OCI-LY1 (cell line): Measurements from ENCODE around the gene LIPM.

Source experiments
- H2AFZ ChIP-seq: fragments of 200-600 bp; sonication (generic), shearing (Covaris generic); 2 replicates; pipeline ENCODE4 v1.6.0; 2014; ENCODE audit warnings: antibody characterized with exemption, mild to moderate bottlenecking, low read length
- H3F3A ChIP-seq: fragments of 200-600 bp; sonication (generic), shearing (Covaris generic); 2 replicates; pipeline ENCODE4 v1.6.0; 2014; ENCODE audit warnings: mild to moderate bottlenecking, antibody characterized with exemption, low read length, moderate library complexity; ENCODE audit not compliant: insufficient read depth
- H3K27ac ChIP-seq: fragments of 200-600 bp; sonication (generic); 2 replicates; pipeline ENCODE4 v1.5.1; 2014; ENCODE audit warnings: low read length, mixed run types, mild to moderate bottlenecking, low read depth; ENCODE audit not compliant: poor library complexity, severe bottlenecking
- H3K27me3 ChIP-seq: fragments of 200-600 bp; sonication (generic); 2 replicates; pipeline ENCODE4 v1.6.0; 2014; ENCODE audit warnings: antibody characterized with exemption, mild to moderate bottlenecking, low read length, moderate library complexity; ENCODE audit not compliant: insufficient read depth
- H3K36me3 ChIP-seq: fragments of 200-600 bp; sonication (generic); 2 replicates; pipeline ENCODE4 v1.6.1; 2014; ENCODE audit warnings: mild to moderate bottlenecking, antibody characterized with exemption, low read length, moderate library complexity, mixed read lengths; ENCODE audit not compliant: insufficient read depth
- H3K4me1 ChIP-seq: fragments of 200-600 bp; sonication (generic); 2 replicates; pipeline ENCODE4 v1.5.1; 2014; ENCODE audit warnings: mild to moderate bottlenecking, low read length, moderate library complexity; ENCODE audit not compliant: insufficient read depth, severe bottlenecking
- H3K4me2 ChIP-seq: fragments of 200-600 bp; sonication (generic), shearing (Covaris generic); 2 replicates; pipeline ENCODE4 v1.6.1; 2014; ENCODE audit warnings: low read length
- H3K4me3 ChIP-seq: fragments of 200-600 bp; sonication (generic); 2 replicates; pipeline ENCODE4 v1.5.1; 2014; ENCODE audit warnings: low read length, low read depth, mild to moderate bottlenecking, mixed read lengths; ENCODE audit not compliant: poor library complexity, severe bottlenecking
- H3K79me2 ChIP-seq: fragments of 200-600 bp; shearing (Covaris generic); 2 replicates; pipeline ENCODE4 v1.6.1; 2016; ENCODE audit warnings: mixed run types, low read length, mixed read lengths; ENCODE audit not compliant: insufficient read depth
- H3K9ac ChIP-seq: fragments of 200-600 bp; sonication (generic), shearing (Covaris generic); 2 replicates; pipeline ENCODE4 v1.6.1; 2014; ENCODE audit warnings: mild to moderate bottlenecking, low read length, mixed read lengths
- H3K9me2 ChIP-seq: fragments of 200-600 bp; sonication (generic), shearing (Covaris generic); 2 replicates; pipeline ENCODE4 v1.6.1; 2014; ENCODE audit warnings: low read depth, mild to moderate bottlenecking, low read length, mixed read lengths
- H3K9me3 ChIP-seq: fragments of 200-600 bp; shearing (Covaris generic); 2 replicates; pipeline ENCODE4 v1.6.1; 2014; ENCODE audit warnings: low read length, mixed read lengths
- H4K20me1 ChIP-seq: fragments of 200-600 bp; sonication (generic), shearing (Covaris generic); 2 replicates; pipeline ENCODE4 v1.6.0; 2016; ENCODE audit warnings: mild to moderate bottlenecking, low read length; ENCODE audit not compliant: insufficient read depth
- EZH2 ChIP-seq: fragments of 200-600 bp; sonication (generic), shearing (Covaris generic); IDR thresholded peaks from 2 replicates; pipeline ENCODE4 v1.8.0; 2017; ENCODE audit warnings: borderline replicate concordance, mixed run types, mild to moderate bottlenecking, antibody characterized with exemption, low read length, moderate library complexity, mixed read lengths
- TF ChIP-seq, protein P1 (sequence below): fragments of 200-600 bp; sonication (generic), shearing (Covaris generic); IDR thresholded peaks from 2 replicates; pipeline ENCODE4 v1.5.1; 2017; ENCODE audit warnings: mild to moderate bottlenecking, antibody characterized with exemption, low read length, moderate library complexity, mixed read lengths

LIPM gene

DNA sequence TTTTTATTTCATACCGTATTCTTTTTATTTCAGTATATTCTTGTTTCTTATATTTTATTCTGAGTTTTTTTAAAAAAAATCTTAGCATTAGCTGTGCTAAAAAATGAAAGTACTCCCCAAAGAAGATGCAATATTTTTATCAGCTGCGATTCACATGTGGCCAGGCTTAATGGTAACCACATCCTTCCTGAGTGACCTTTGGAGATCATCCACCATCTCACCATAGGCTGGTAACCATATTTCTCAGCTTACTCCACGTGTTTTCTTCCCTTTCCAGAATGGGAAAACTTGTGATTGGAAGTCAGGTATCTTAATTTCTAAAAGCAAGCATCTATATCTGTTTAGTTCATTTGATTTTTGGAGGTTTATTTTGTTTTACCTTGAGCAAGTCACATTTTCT, 18.8 kb upstream of the LIPM start:
- Histone ChIP-seq H2AFZ (no peak overlapping the region), H3K36me3 (no peaks in the 10 kb centered on the region), H3K4me1 (no peaks in the 10 kb centered on the region), H4K20me1 (no peaks in the 10 kb centered on the region), H3K27ac (no peak overlapping the region), H3K79me2 (no peaks in the 10 kb centered on the region), H3K4me2 (no peak overlapping the region), H3K9me2 (no peaks in the 10 kb centered on the region), H3K4me3 (no peak overlapping the region), H3K9me3 (no peaks in the 10 kb centered on the region), H3K9ac (no peak overlapping the region), H3F3A (no peaks in the 10 kb centered on the region), H3K27me3 (no peaks in the 10 kb centered on the region)
- no peak for TF ChIP-seq EZH2
- TF ChIP-seq, protein P1, sequence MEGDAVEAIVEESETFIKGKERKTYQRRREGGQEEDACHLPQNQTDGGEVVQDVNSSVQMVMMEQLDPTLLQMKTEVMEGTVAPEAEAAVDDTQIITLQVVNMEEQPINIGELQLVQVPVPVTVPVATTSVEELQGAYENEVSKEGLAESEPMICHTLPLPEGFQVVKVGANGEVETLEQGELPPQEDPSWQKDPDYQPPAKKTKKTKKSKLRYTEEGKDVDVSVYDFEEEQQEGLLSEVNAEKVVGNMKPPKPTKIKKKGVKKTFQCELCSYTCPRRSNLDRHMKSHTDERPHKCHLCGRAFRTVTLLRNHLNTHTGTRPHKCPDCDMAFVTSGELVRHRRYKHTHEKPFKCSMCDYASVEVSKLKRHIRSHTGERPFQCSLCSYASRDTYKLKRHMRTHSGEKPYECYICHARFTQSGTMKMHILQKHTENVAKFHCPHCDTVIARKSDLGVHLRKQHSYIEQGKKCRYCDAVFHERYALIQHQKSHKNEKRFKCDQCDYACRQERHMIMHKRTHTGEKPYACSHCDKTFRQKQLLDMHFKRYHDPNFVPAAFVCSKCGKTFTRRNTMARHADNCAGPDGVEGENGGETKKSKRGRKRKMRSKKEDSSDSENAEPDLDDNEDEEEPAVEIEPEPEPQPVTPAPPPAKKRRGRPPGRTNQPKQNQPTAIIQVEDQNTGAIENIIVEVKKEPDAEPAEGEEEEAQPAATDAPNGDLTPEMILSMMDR = no peak

- no peak overlapping the region for H3K9ac ChIP-seq
- no peak overlapping the region for H3K4me2 ChIP-seq
- H3K27ac ChIP-seq = no peak overlapping the region
- H3K79me2 ChIP-seq = no peaks in the 10 kb centered on the region
- H4K20me1 ChIP-seq = no peaks in the 10 kb centered on the region
- no peaks in the 10 kb centered on the region for H3K9me2 ChIP-seq
- no peak overlapping the region for H2AFZ ChIP-seq
- no peaks in the 10 kb centered on the region for H3K9me3 ChIP-seq
- no peaks in the 10 kb centered on the region for H3K27me3 ChIP-seq
- no peak overlapping the region for H3K4me3 ChIP-seq
- H3K4me1 ChIP-seq = no peaks in the 10 kb centered on the region
- no peaks in the 10 kb centered on the region for H3F3A ChIP-seq
- no peak for TF ChIP-seq EZH2
- TF ChIP-seq, protein P1 = no peak
- H3K36me3 ChIP-seq = no peaks in the 10 kb centered on the region
These were observed 16.3 kb upstream of the LIPM start for GRCh38 chr10:88786032-88786770.

DNA sequence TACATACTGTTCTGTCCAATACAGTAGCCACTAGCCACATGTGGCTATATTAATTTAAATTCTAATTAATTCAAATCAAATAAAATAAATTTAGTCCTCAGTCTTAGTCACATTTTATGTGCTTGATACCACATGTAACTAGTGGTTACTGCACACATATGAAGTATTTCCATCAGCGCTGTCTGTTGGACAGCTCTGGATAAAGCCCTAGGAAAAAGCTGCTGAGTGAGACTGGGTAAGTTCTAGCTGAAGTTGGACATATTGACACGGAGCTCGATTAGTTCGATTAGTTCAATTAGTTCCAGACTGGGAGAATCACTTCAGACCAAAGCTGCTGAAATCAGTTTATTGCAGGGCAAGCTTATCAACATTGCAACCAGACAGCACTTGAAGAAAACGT, 15.1 kb upstream of the LIPM start:
- H3K27ac ChIP-seq = no peak overlapping the region
- no peaks in the 10 kb centered on the region for H3K9me2 ChIP-seq
- no peaks in the 10 kb centered on the region for H4K20me1 ChIP-seq
- H3K4me2 ChIP-seq = no peak overlapping the region
- H3F3A ChIP-seq = no peaks in the 10 kb centered on the region
- H2AFZ ChIP-seq = no peak overlapping the region
- no peaks in the 10 kb centered on the region for H3K9me3 ChIP-seq
- no peak overlapping the region for H3K9ac ChIP-seq
- TF ChIP-seq, protein P1 = no peak
- no peak for TF ChIP-seq EZH2
- H3K36me3 ChIP-seq = no peaks in the 10 kb centered on the region
- H3K79me2 ChIP-seq = no peaks in the 10 kb centered on the region
- no peaks in the 10 kb centered on the region for H3K4me1 ChIP-seq
- H3K4me3 ChIP-seq = no peak overlapping the region
- no peaks in the 10 kb centered on the region for H3K27me3 ChIP-seq
